ENCODE measurements around the gene LDLR. TPM values are rescaled to one million over a fixed set of nuclear protein-coding genes. Genes with fewer than 3 reads are reported as not detected.

Gene LDLR
- total and polyA plus RNA-seq, 2 of the 4 experiments (the other 2 are of a cell fraction), result 45.2 to 53.8 TPM

- dilution Hi-C loops (cut with HindIII; ENCODE audit: low sequenced_read_pairs, unreplicated experiment) (no loop called here), intact Hi-C loops (cut with micrococcal nuclease) (no loop called here), in situ Hi-C loops (cut with MboI; ENCODE audit: low sequenced_read_pairs) (no loop called here)
- Histone ChIP-seq H4K8ac (ENCODE audit: low read depth in 2 of 2, low read length in 2 of 2) (peak overlapping the region; percentile 57 to 97; a peak in 2 of 4 replicates), H3K36me3 (ENCODE audit: control insufficient read depth, insufficient read depth, low read length) (peaks cover 1% of the 10 kb centered on the region; the same call in 1 of the 2 replicates), H3K4me1 (ENCODE audit: control insufficient read depth, insufficient read depth, low read length) (peaks cover 28% of the 10 kb centered on the region), H4K5ac (ENCODE audit: low read depth, low read length) (peak overlapping the region; percentile 97; the same call in 1 of the 2 replicates), H2BK15ac (ENCODE audit: low read depth, low read length) (peak overlapping the region; percentile 96; the same call in 2 of the 3 replicates), H2BK20ac (ENCODE audit: low read depth, low read length) (peak overlapping the region; percentile 85), H2BK120ac (ENCODE audit: low read depth, low read length) (peak overlapping the region; percentile 100), H3K56ac (ENCODE audit: extremely low read depth, insufficient read depth, low read length) (peak overlapping the region; percentile 27; the same call in 1 of the 2 replicates), H3K18ac (ENCODE audit: low read depth, low read length) (peak overlapping the region; percentile 83), H3K27ac (ENCODE audit: insufficient read depth, low read length) (peak overlapping the region; percentile 98; the same call in 1 of the 2 replicates), H3K4me2 (ENCODE audit: low read depth, low read length) (no peak overlapping the region), H3K79me1 (ENCODE audit: low read depth in 1 of 2, low read length in 2 of 2) (peaks cover 21 to 51% of the 10 kb centered on the region in 2 experiments), H2AK9ac (replicated peaks; ENCODE audit: low read depth, low read length, poor library complexity) (peak overlapping the region; percentile 69), H3K4me3 (ENCODE audit: insufficient read depth, low read depth, low read length) (no peak overlapping the region), H3K4ac (ENCODE audit: low read depth, low read length) (peak overlapping the region; percentile 100), H3K23ac (ENCODE audit: low read depth, low read length) (peak overlapping the region; percentile 39; the same call in 1 of the 2 replicates), H3K9me1 (ENCODE audit: insufficient read depth, low read length) (peaks cover 14% of the 10 kb centered on the region), H2AFZ (replicated peaks; ENCODE audit: low read length, poor library complexity) (no peak overlapping the region), H4K20me1 (ENCODE audit: insufficient read depth, low read length) (no peaks in the 10 kb centered on the region), H3K27me3 (ENCODE audit: control insufficient read depth, insufficient read depth, low read length) (no peaks in the 10 kb centered on the region), H3K14ac (replicated peaks; ENCODE audit: low read depth, low read length) (no peak overlapping the region), H4K91ac (ENCODE audit: insufficient read depth, low read depth, low read length) (peak overlapping the region; percentile 100), H2AK5ac (ENCODE audit: low read depth, low read length) (peak overlapping the region; percentile 78), H3K9ac (ENCODE audit: low read depth, low read length) (no peak overlapping the region), H2BK5ac (ENCODE audit: low read depth, low read length, poor library complexity, severe bottlenecking) (peak overlapping the region; percentile 100), H3K9me3 (ENCODE audit: control insufficient read depth, insufficient read depth, low read length) (peaks cover 4% of the 10 kb centered on the region; the same call in 1 of the 2 replicates)
- no TSS peak for BruUV-seq (replicated peaks)
- ATAC-seq (ENCODE audit: low read depth), result no peak
- CTCF ChIA-PET, result no interaction called here
- no CpG with 5 or more reads among the region's 3 CpGs for WGBS, 2 experiments (ENCODE audit: extremely low coverage in 2 of 2, insufficient read length in 1 of 2)
- POLR2A ChIA-PET (ENCODE audit: unreplicated experiment), result no interaction called here
- DNase-seq, result no peak
- no peak for TF ChIP-seq BHLHE40 (IDR thresholded peaks at IDR 0.05; ENCODE audit: low read depth, low read length)
- TF ChIP-seq RCOR1 (IDR thresholded peaks at IDR 0.05; ENCODE audit: insufficient replicate concordance, low read length), result peak; percentile 74
- no peak for TF ChIP-seq RFX5 (IDR thresholded peaks at IDR 0.05; ENCODE audit: low read depth, low read length)
Measured at GRCh38 chr19:11145536-11145924, 56.3 kb downstream of the LDLR start.
